Pancreas (tissue), 10 donors: ENCODE measurements around the gene ANTXR1. TPM values are rescaled to one million over a fixed set of nuclear protein-coding genes. Genes with fewer than 3 reads are reported as not detected.

ENCODE experiments used
- ATAC-seq, 4 donors: fragments of 200-7000 bp; cut with Tn5 transposase; one replicate each; pipeline versions ENCODE4 v1.8.0 to v1.9.1; 2020; ENCODE audit warnings: mild to moderate bottlenecking in 4 of 4, moderate library complexity in 4 of 4
- DNase-seq, 6 donors: peaks; one replicate each; pipeline ENCODE4 v3.0.0-alpha.2; 2020
- FAIRE-seq: peaks from 2 replicates; lab custom pipeline; 2012; peaks lifted over from hg19 to GRCh38; lab: Jason Lieb, UNC
- H3K27ac ChIP-seq, 4 donors: fragments of 200-600 bp; sonication (generic); 1 replicate in 3 of 4; 2 replicates in 1 of 4; pipeline versions ENCODE4 v1.5.0 to v1.8.0; 2020
- H3K27me3 ChIP-seq, 4 donors: fragments of 200-600 bp; one replicate each; pipeline ENCODE4 v1.8.0; 2021
- H3K36me3 ChIP-seq, 3 donors: fragments of 200-600 bp; sonication (generic) in 1 of 3; one replicate each; pipeline versions ENCODE4 v1.5.0 to v1.8.0; 2020 to 2021
- H3K4me1 ChIP-seq, 3 donors: fragments of 200-600 bp; one replicate each; pipeline ENCODE4 v1.8.0; 2021
- H3K4me3 ChIP-seq, 4 donors: fragments of 200-600 bp; sonication (generic) in 2 of 4; one replicate each; pipeline versions ENCODE4 v1.5.0 to v1.8.0; 2020 to 2021
- H3K9me3 ChIP-seq, 4 donors: fragments of 200-600 bp; one replicate each; pipeline ENCODE4 v1.8.0; 2021
- CTCF ChIP-seq, 4 donors: fragments of 200-600 bp; sonication (generic) in 3 of 4; IDR thresholded peaks; one replicate each; pipeline versions ENCODE4 v1.5.0 to v1.8.0; 2021; ENCODE audit warnings: antibody characterized with exemption in 4 of 4
- WGBS, 2 donors: extraction: QIAGEN DNeasy Blood & Tissue Kit; methylation state at CpG; one replicate each; pipeline ENCODE4 v1.1.7; 2013; 5-methylcytosine and 5-hydroxymethylcytosine counted together
- intact Hi-C, 3 donors: fragments of 100-400 bp; cut with DNase I; formaldehyde crosslinking; loops; one replicate each; pipeline versions ENCODE4 v1.11.1 to v1.14.2; 2022
- polyA plus RNA-seq, 2 donors: library from polyadenylated mRNA; stranded (reverse); fragments of 200-250 nt; gene quantifications; one replicate each; pipeline ENCODE4 v1.2.3, GENCODE V29; 2013
- total RNA-seq, 6 donors: library from RNA; stranded (reverse); fragmentation: NEBNext Ultra II Directional in 4 of 6; extraction: Animal tissue kit (Norgen Biotek cat#: 25700) in 4 of 6; gene quantifications; one replicate each; pipeline versions ENCODE4 v1.2.1 to v1.2.4, GENCODE V29; 2021 to 2023
- donor health status: healthy with polysubstance abuse.
- donor health status: DM: no; HTN: no; CAD: no; lungs with moderate emphysema.
- donor health status: DM: no; HTN: no; CAD: no.
- donor health status: control.
- donor health status: control.
- donor health status: Bipolar disorder and iron deficiency.
- donor health status: DM: yes; HTN: yes; CAD: no.
- donor health status: DM: no; HTN: no; CAD: no.
- donor health status: DM: no; HTN: no; CAD: no.
- donor health status: DM: yes; HTN: yes; CAD: no.

Gene ANTXR1
- total and polyA plus RNA-seq, 8 donors, result 1.7 to 23.4 (median 2.5) TPM

GRCh38 chr2:69119104-69119894 is 106.3 kb downstream of the ANTXR1 start:
- DNase-seq (no peak), ATAC-seq (no peak), FAIRE-seq (no peak)
- Histone ChIP-seq H3K27me3 (no peaks in the 10 kb centered on the region), H3K9me3 (no peaks in the 10 kb centered on the region), H3K36me3 (no peaks in the 10 kb centered on the region), H3K4me1 (no peaks in the 10 kb centered on the region), H3K4me3 (no peak overlapping the region), H3K27ac (no peak overlapping the region)
- intact Hi-C loops, result no loop called here
- TF ChIP-seq CTCF (IDR thresholded peaks at IDR 0.05), result no peak
- 77% methylated on average over 16 of the region's 16 CpGs for WGBS, 2 donors

GRCh38 chr2:69122271-69122670 is 109.3 kb downstream of the ANTXR1 start:
- no peaks in the 10 kb centered on the region for H3K36me3 ChIP-seq
- no peaks in the 10 kb centered on the region for H3K9me3 ChIP-seq
- ATAC-seq (no peak), DNase-seq (no peak), FAIRE-seq (no peak)
- H3K4me1 ChIP-seq, result no peaks in the 10 kb centered on the region
- H3K27me3 ChIP-seq, result no peaks in the 10 kb centered on the region
- 67 to 76% methylated on average over 4 of the region's 4 CpGs for WGBS, 2 donors
- TF ChIP-seq CTCF (IDR thresholded peaks at IDR 0.05), result no peak
- intact Hi-C loops, result no loop called here
- no peak overlapping the region for H3K27ac ChIP-seq
- H3K4me3 ChIP-seq, result no peak overlapping the region

- ATAC-seq, result no peak
- H3K4me1 ChIP-seq, result no peaks in the 10 kb centered on the region
- no peak for DNase-seq
- no peaks in the 10 kb centered on the region for H3K27me3 ChIP-seq
- no peak for FAIRE-seq
- no peak overlapping the region for H3K27ac ChIP-seq
- intact Hi-C loops, result no loop called here
- H3K4me3 ChIP-seq, result no peak overlapping the region
- 74 to 85% methylated on average over 5 of the region's 5 CpGs for WGBS, 2 donors
- TF ChIP-seq CTCF (IDR thresholded peaks at IDR 0.05), result no peak
- no peaks in the 10 kb centered on the region for H3K36me3 ChIP-seq
- H3K9me3 ChIP-seq, result no peaks in the 10 kb centered on the region
Observed at GRCh38 chr2:69123182-69123581, 110.2 kb downstream of the ANTXR1 start.

DNA sequence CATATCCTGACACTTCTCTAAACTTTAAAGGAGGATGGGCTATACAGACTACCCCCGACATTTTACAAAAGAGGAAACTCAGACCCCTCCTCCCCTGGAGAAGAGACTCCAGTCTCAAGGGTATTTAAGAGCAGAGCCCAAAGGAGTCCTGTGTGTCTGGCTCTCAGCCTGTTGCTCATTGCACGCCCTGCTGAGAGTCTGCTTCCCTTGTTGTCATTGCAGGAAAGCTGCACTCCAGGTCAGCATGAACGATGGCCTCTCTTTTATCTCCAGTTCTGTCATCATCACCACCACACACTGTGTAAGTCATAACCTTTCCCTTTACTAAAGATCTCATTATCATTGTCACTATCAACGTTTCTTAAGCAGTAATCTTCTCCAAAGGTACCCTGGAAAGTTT is 111.4 kb downstream of the ANTXR1 start:
- 58 to 71% methylated on average over 4 of the region's 4 CpGs for WGBS, 2 donors
- intact Hi-C loops, result no loop called here

More for the DNA sequence above, 111.4 kb downstream of the ANTXR1 start:
- no peak for ATAC-seq
- Histone ChIP-seq H3K27ac (no peak overlapping the region), H3K36me3 (no peaks in the 10 kb centered on the region), H3K4me1 (no peaks in the 10 kb centered on the region), H3K27me3 (no peaks in the 10 kb centered on the region), H3K4me3 (no peak overlapping the region), H3K9me3 (no peaks in the 10 kb centered on the region)
- no peak for FAIRE-seq
- DNase-seq, result no peak
- no peak for TF ChIP-seq CTCF (IDR thresholded peaks at IDR 0.05)
